ENCODE data around the gene PMM1.

- TF ChIP-seq CTCF (conservative IDR thresholded peaks at IDR 0.05; ENCODE audit: low read depth, low read length) (no peak), EZH2 (IDR thresholded peaks at IDR 0.05; ENCODE audit: low read length, unreplicated experiment) (no peak), EZH2phosphoT487 (IDR thresholded peaks at IDR 0.05; ENCODE audit: borderline replicate concordance, low read length) (no peak)
These were observed 30.4 kb upstream of the PMM1 start for GRCh38 chr22:41619979-41620588.

Data from PC-3 (cell line).